T-helper 2 cell treated with Interferon-gamma antibody and Interleukin-4, amounts not matched to agents 5 μg/mL and 100 μg/mL, for 36 hours (primary cell): ENCODE results near the gene MEF2C.
"Not testable (repeated sequence)": the region's sequence is repeated elsewhere in the genome, so short reads cannot be mapped to it uniquely, and the experiment has no call there.

Source experiments
- DNase-seq: peaks from one replicate; pipeline ENCODE4 v3.0.0; 2021; ENCODE audit warnings: low spot score
- H3K27ac Mint-ChIP-seq: one replicate; pipeline ENCODE4 v1.8.0; 2021; ENCODE audit warnings: mild to moderate bottlenecking, mixed read lengths
- H3K27me3 Mint-ChIP-seq: one replicate; pipeline ENCODE4 v1.8.0; 2021; ENCODE audit warnings: low read depth, mixed read lengths
- H3K36me3 Mint-ChIP-seq: one replicate; pipeline ENCODE4 v1.8.0; 2021; ENCODE audit warnings: low read depth, mixed read lengths
- H3K4me1 Mint-ChIP-seq: one replicate; pipeline ENCODE4 v1.8.0; 2021; ENCODE audit warnings: low read depth, mixed read lengths
- H3K4me3 Mint-ChIP-seq: one replicate; pipeline ENCODE4 v1.8.0; 2022; ENCODE audit warnings: mild to moderate bottlenecking, moderate library complexity, mixed read lengths
- H3K9me3 Mint-ChIP-seq: one replicate; pipeline ENCODE4 v1.8.0; 2021; ENCODE audit warnings: mixed read lengths

The MEF2C gene

GRCh38 chr5:88883059-88883835 lies at the start of gene MEF2C:
MEF2C (minus strand) TSS chr5:88883184; CDS start chr5:88823788, 59,396 bp downstream.
- Mint-ChIP-seq H3K27me3 (peaks cover 73% of the 10 kb centered on the region), H3K36me3 (no peaks in the 10 kb centered on the region), H3K4me1 (peaks cover 18% of the 10 kb centered on the region), H3K27ac (no peak within 1 kb of the TSS), H3K9me3 (no peaks in the 10 kb centered on the region), H3K4me3 (peak within 1 kb of the TSS; percentile 94)
- DNase-seq, result no peak

- DNase-seq, result no peak
- Mint-ChIP-seq H3K27ac (no peak overlapping the region), H3K9me3 (no peaks in the 10 kb centered on the region), H3K27me3 (no peaks in the 10 kb centered on the region), H3K4me1 (no peaks in the 10 kb centered on the region), H3K4me3 (no peak overlapping the region), H3K36me3 (no peaks in the 10 kb centered on the region)
Observed at GRCh38 chr5:88932541-88932940, 49.6 kb upstream of the MEF2C start.

- Mint-ChIP-seq H3K27me3 (no peaks in the 10 kb centered on the region), H3K27ac (no peak overlapping the region), H3K9me3 (no peaks in the 10 kb centered on the region), H3K36me3 (no peaks in the 10 kb centered on the region), H3K4me1 (no peaks in the 10 kb centered on the region), H3K4me3 (no peak overlapping the region)
- no peak for DNase-seq
Observed at GRCh38 chr5:88930335-88930734, 47.4 kb upstream of the MEF2C start.

- Mint-ChIP-seq H3K27me3 (peaks cover 3% of the 10 kb centered on the region), H3K9me3 (no peaks in the 10 kb centered on the region), H3K4me1 (no peaks in the 10 kb centered on the region), H3K4me3 (no peak overlapping the region), H3K27ac (no peak overlapping the region), H3K36me3 (no peaks in the 10 kb centered on the region)
- no peak for DNase-seq
Observed at GRCh38 chr5:88929385-88929784, 46.4 kb upstream of the MEF2C start.

- Mint-ChIP-seq H3K4me3 (no peak overlapping the region), H3K27me3 (peaks cover 3% of the 10 kb centered on the region), H3K27ac (no peak overlapping the region), H3K36me3 (no peaks in the 10 kb centered on the region), H3K9me3 (no peaks in the 10 kb centered on the region), H3K4me1 (no peaks in the 10 kb centered on the region)
- DNase-seq, result no peak
Observed at GRCh38 chr5:88926774-88927173, 43.8 kb upstream of the MEF2C start.

- no peak overlapping the region for H3K27ac Mint-ChIP-seq
- no peaks in the 10 kb centered on the region for H3K36me3 Mint-ChIP-seq
- H3K27me3 Mint-ChIP-seq, result peaks cover 3% of the 10 kb centered on the region
- DNase-seq, result no peak
- no peak overlapping the region for H3K4me3 Mint-ChIP-seq
- H3K9me3 Mint-ChIP-seq, result no peaks in the 10 kb centered on the region
- H3K4me1 Mint-ChIP-seq, result no peaks in the 10 kb centered on the region
Observed at GRCh38 chr5:88925692-88926490, 42.9 kb upstream of the MEF2C start.

GRCh38 chr5:88924330-88924657 lies 41.3 kb upstream of the MEF2C start:
- Mint-ChIP-seq H3K27me3 (peaks cover 3% of the 10 kb centered on the region), H3K4me3 (no peak overlapping the region), H3K9me3 (no peaks in the 10 kb centered on the region), H3K36me3 (no peaks in the 10 kb centered on the region), H3K27ac (no peak overlapping the region), H3K4me1 (no peaks in the 10 kb centered on the region)
- no peak for DNase-seq

- no peak overlapping the region for H3K27ac Mint-ChIP-seq
- H3K9me3 Mint-ChIP-seq, result no peaks in the 10 kb centered on the region
- H3K4me3 Mint-ChIP-seq, result no peak overlapping the region
- H3K4me1 Mint-ChIP-seq, result no peaks in the 10 kb centered on the region
- H3K27me3 Mint-ChIP-seq, result peaks cover 3% of the 10 kb centered on the region
- no peak for DNase-seq
- no peaks in the 10 kb centered on the region for H3K36me3 Mint-ChIP-seq
Observed at GRCh38 chr5:88923623-88924329, 40.8 kb upstream of the MEF2C start.

- not testable (repeated sequence) for H3K36me3 Mint-ChIP-seq, H3K27ac Mint-ChIP-seq, H3K9me3 Mint-ChIP-seq, DNase-seq, H3K27me3 Mint-ChIP-seq, H3K4me3 Mint-ChIP-seq, H3K4me1 Mint-ChIP-seq
Observed at GRCh38 chr5:88912743-88913142, 29.8 kb upstream of the MEF2C start.

GRCh38 chr5:88911059-88911572 lies 28.1 kb upstream of the MEF2C start:
- H3K27ac Mint-ChIP-seq, H3K27me3 Mint-ChIP-seq, DNase-seq, H3K4me1 Mint-ChIP-seq, H3K4me3 Mint-ChIP-seq, H3K9me3 Mint-ChIP-seq, H3K36me3 Mint-ChIP-seq: not testable (repeated sequence)

GRCh38 chr5:88904478-88904877 lies 21.5 kb upstream of the MEF2C start:
- not testable (repeated sequence) for H3K27ac Mint-ChIP-seq, H3K36me3 Mint-ChIP-seq, H3K4me3 Mint-ChIP-seq, H3K9me3 Mint-ChIP-seq, H3K27me3 Mint-ChIP-seq, H3K4me1 Mint-ChIP-seq, DNase-seq

GRCh38 chr5:88903966-88904365 lies 21.0 kb upstream of the MEF2C start:
- H3K9me3 Mint-ChIP-seq, H3K4me1 Mint-ChIP-seq, H3K36me3 Mint-ChIP-seq, DNase-seq, H3K27me3 Mint-ChIP-seq, H3K27ac Mint-ChIP-seq, H3K4me3 Mint-ChIP-seq: not testable (repeated sequence)

GRCh38 chr5:88901077-88901476 lies 18.1 kb upstream of the MEF2C start:
- DNase-seq, H3K27ac Mint-ChIP-seq, H3K4me3 Mint-ChIP-seq, H3K9me3 Mint-ChIP-seq, H3K27me3 Mint-ChIP-seq, H3K36me3 Mint-ChIP-seq, H3K4me1 Mint-ChIP-seq: not testable (repeated sequence)

GRCh38 chr5:88899096-88899737 lies 16.2 kb upstream of the MEF2C start:
- Mint-ChIP-seq H3K27me3 (no peaks in the 10 kb centered on the region), H3K36me3 (no peaks in the 10 kb centered on the region), H3K9me3 (no peaks in the 10 kb centered on the region), H3K27ac (no peak overlapping the region), H3K4me1 (no peaks in the 10 kb centered on the region), H3K4me3 (no peak overlapping the region)
- DNase-seq, result no peak
